Activated CD4-positive, alpha-beta memory T cell treated with anti-CD3 and anti-CD28 coated beads for 36 hours (primary cell): ENCODE measurements around the gene NTRK3. TPM values are rescaled to one million over a fixed set of nuclear protein-coding genes. Genes with fewer than 3 reads are reported as not detected.

Source experiments
- CTCF ChIA-PET: fragments of 350-600 bp; sonication (Branson Sonifier 250); formaldehyde crosslinking; loops from one replicate; lab custom pipeline; 2021; ENCODE audit warnings: antibody characterized with exemption, inconsistent platforms; lab: Charles Lee
- POLR2A ChIA-PET: fragments of 350-600 bp; sonication (Branson Sonifier 250); formaldehyde crosslinking; loops from one replicate; lab custom pipeline; 2021; ENCODE audit warnings: antibody characterized with exemption; lab: Charles Lee
- DNase-seq: peaks from one replicate; pipeline ENCODE4 v3.0.0-alpha.2; 2020
- H3K27ac Mint-ChIP-seq: one replicate; pipeline ENCODE4 v1.8.0; 2021; ENCODE audit warnings: mixed read lengths
- H3K27me3 Mint-ChIP-seq: one replicate; pipeline ENCODE4 v1.8.0; 2021; ENCODE audit warnings: mixed read lengths
- H3K36me3 Mint-ChIP-seq: one replicate; pipeline ENCODE4 v1.8.0; 2021; ENCODE audit warnings: mixed read lengths
- H3K4me1 Mint-ChIP-seq: one replicate; pipeline ENCODE4 v1.8.0; 2021; ENCODE audit warnings: low read depth, mixed read lengths
- H3K4me3 Mint-ChIP-seq: one replicate; pipeline ENCODE4 v1.8.0; 2021; ENCODE audit warnings: mild to moderate bottlenecking, mixed read lengths
- H3K9me3 Mint-ChIP-seq: one replicate; pipeline ENCODE4 v1.8.0; 2021; ENCODE audit warnings: mixed read lengths
- intact Hi-C: fragments of 100-400 bp; cut with micrococcal nuclease; formaldehyde crosslinking; loops from one replicate; pipeline ENCODE4 v1.15.1; 2023
- total RNA-seq, 2 experiments: library from RNA; stranded (reverse); gene quantifications; one replicate each; pipeline ENCODE4 v1.2.3, GENCODE V29; 2021

The NTRK3 gene
- total RNA-seq, 2 experiments from 2014 or later, result 0.78 to 0.85 TPM

- Mint-ChIP-seq H3K4me3 (no peak overlapping the region), H3K9me3 (no peaks in the 10 kb centered on the region), H3K36me3 (no peaks in the 10 kb centered on the region), H3K27ac (no peak overlapping the region), H3K27me3 (no peaks in the 10 kb centered on the region), H3K4me1 (no peaks in the 10 kb centered on the region)
- intact Hi-C loops, result no loop called here
- no peak for DNase-seq
- ChIA-PET CTCF (no interaction called here), POLR2A (no interaction called here)
Measured at GRCh38 chr15:87971076-87971475, 285.5 kb downstream of the NTRK3 start.

GRCh38 chr15:87967951-87968350 lies 288.6 kb downstream of the NTRK3 start:
- H3K4me3 Mint-ChIP-seq, result no peak overlapping the region
- H3K27me3 Mint-ChIP-seq, result no peaks in the 10 kb centered on the region
- DNase-seq, result no peak
- H3K36me3 Mint-ChIP-seq, result no peaks in the 10 kb centered on the region
- ChIA-PET POLR2A (no interaction called here), CTCF (no interaction called here)
- no peaks in the 10 kb centered on the region for H3K4me1 Mint-ChIP-seq
- intact Hi-C loops, result no loop called here
- H3K27ac Mint-ChIP-seq, result no peak overlapping the region
- H3K9me3 Mint-ChIP-seq, result no peaks in the 10 kb centered on the region

- DNase-seq, result no peak
- peaks cover 4% of the 10 kb centered on the region for H3K27me3 Mint-ChIP-seq
- no peak overlapping the region for H3K4me3 Mint-ChIP-seq
- no peaks in the 10 kb centered on the region for H3K4me1 Mint-ChIP-seq
- H3K36me3 Mint-ChIP-seq, result no peaks in the 10 kb centered on the region
- ChIA-PET POLR2A (no interaction called here), CTCF (no interaction called here)
- intact Hi-C loops, result no loop called here
- no peak overlapping the region for H3K27ac Mint-ChIP-seq
- H3K9me3 Mint-ChIP-seq, result no peaks in the 10 kb centered on the region
Measured at GRCh38 chr15:87965304-87965703, 291.2 kb downstream of the NTRK3 start.

- intact Hi-C loops, result no loop called here
- Mint-ChIP-seq H3K27me3 (peaks cover 8% of the 10 kb centered on the region), H3K4me3 (no peak overlapping the region), H3K9me3 (no peaks in the 10 kb centered on the region), H3K27ac (no peak overlapping the region), H3K36me3 (no peaks in the 10 kb centered on the region), H3K4me1 (no peaks in the 10 kb centered on the region)
- ChIA-PET CTCF (no interaction called here), POLR2A (no interaction called here)
- DNase-seq, result no peak
Measured at GRCh38 chr15:87962428-87962827, 294.1 kb downstream of the NTRK3 start.

GRCh38 chr15:87961851-87962420 lies 294.6 kb downstream of the NTRK3 start:
- no peak for DNase-seq
- Mint-ChIP-seq H3K4me3 (no peak overlapping the region), H3K27me3 (peaks cover 8% of the 10 kb centered on the region), H3K4me1 (no peaks in the 10 kb centered on the region), H3K9me3 (no peaks in the 10 kb centered on the region), H3K36me3 (no peaks in the 10 kb centered on the region), H3K27ac (no peak overlapping the region)
- CTCF ChIA-PET, result no interaction called here
- POLR2A ChIA-PET, result no interaction called here
- intact Hi-C loops, result no loop called here

GRCh38 chr15:87959662-87960061 lies 296.9 kb downstream of the NTRK3 start:
- Mint-ChIP-seq H3K36me3 (no peaks in the 10 kb centered on the region), H3K27ac (no peak overlapping the region), H3K4me1 (no peaks in the 10 kb centered on the region), H3K4me3 (no peak overlapping the region), H3K27me3 (peaks cover 8% of the 10 kb centered on the region), H3K9me3 (no peaks in the 10 kb centered on the region)
- DNase-seq, result no peak
- ChIA-PET POLR2A (no interaction called here), CTCF (no interaction called here)
- intact Hi-C loops, result no loop called here

- H3K36me3 Mint-ChIP-seq, result no peaks in the 10 kb centered on the region
- no peaks in the 10 kb centered on the region for H3K4me1 Mint-ChIP-seq
- ChIA-PET CTCF (no interaction called here), POLR2A (no interaction called here)
- H3K27ac Mint-ChIP-seq, result no peak overlapping the region
- intact Hi-C loops, result no loop called here
- H3K9me3 Mint-ChIP-seq, result no peaks in the 10 kb centered on the region
- no peak overlapping the region for H3K4me3 Mint-ChIP-seq
- peaks cover 8% of the 10 kb centered on the region for H3K27me3 Mint-ChIP-seq
- no peak for DNase-seq
Measured at GRCh38 chr15:87959080-87959479, 297.5 kb downstream of the NTRK3 start.

GRCh38 chr15:87955284-87955909 lies 301.1 kb downstream of the NTRK3 start:
- no peak for DNase-seq
- H3K27me3 Mint-ChIP-seq, result peaks cover 3% of the 10 kb centered on the region
- intact Hi-C loops, result no loop called here
- POLR2A ChIA-PET, result no interaction called here
- no peaks in the 10 kb centered on the region for H3K4me1 Mint-ChIP-seq
- H3K27ac Mint-ChIP-seq, result no peak overlapping the region
- CTCF ChIA-PET, result no interaction called here
- H3K9me3 Mint-ChIP-seq, result no peaks in the 10 kb centered on the region
- no peak overlapping the region for H3K4me3 Mint-ChIP-seq
- no peaks in the 10 kb centered on the region for H3K36me3 Mint-ChIP-seq

- POLR2A ChIA-PET, result no interaction called here
- CTCF ChIA-PET, result no interaction called here
- peaks cover 3% of the 10 kb centered on the region for H3K27me3 Mint-ChIP-seq
- DNase-seq, result no peak
- no peaks in the 10 kb centered on the region for H3K36me3 Mint-ChIP-seq
- no peaks in the 10 kb centered on the region for H3K9me3 Mint-ChIP-seq
- intact Hi-C loops, result no loop called here
- H3K4me3 Mint-ChIP-seq, result no peak overlapping the region
- no peaks in the 10 kb centered on the region for H3K4me1 Mint-ChIP-seq
- H3K27ac Mint-ChIP-seq, result no peak overlapping the region
Measured at GRCh38 chr15:87954793-87955192, 301.7 kb downstream of the NTRK3 start.

- Mint-ChIP-seq H3K9me3 (no peaks in the 10 kb centered on the region), H3K4me3 (no peak overlapping the region), H3K4me1 (no peaks in the 10 kb centered on the region), H3K27me3 (no peaks in the 10 kb centered on the region), H3K27ac (no peak overlapping the region), H3K36me3 (no peaks in the 10 kb centered on the region)
- CTCF ChIA-PET, result no interaction called here
- POLR2A ChIA-PET, result no interaction called here
- DNase-seq, result no peak
- intact Hi-C loops, result no loop called here
Measured at GRCh38 chr15:87952736-87953287, 303.7 kb downstream of the NTRK3 start.

- POLR2A ChIA-PET, result no interaction called here
- intact Hi-C loops, result no loop called here
- Mint-ChIP-seq H3K4me1 (no peaks in the 10 kb centered on the region), H3K4me3 (no peak overlapping the region), H3K27me3 (no peaks in the 10 kb centered on the region), H3K9me3 (no peaks in the 10 kb centered on the region), H3K36me3 (no peaks in the 10 kb centered on the region), H3K27ac (no peak overlapping the region)
- CTCF ChIA-PET, result no interaction called here
- DNase-seq, result no peak
Measured at GRCh38 chr15:87949575-87950223, 306.8 kb downstream of the NTRK3 start.

GRCh38 chr15:87949151-87949574 lies 307.4 kb downstream of the NTRK3 start:
- H3K27ac Mint-ChIP-seq, result no peak overlapping the region

More at GRCh38 chr15:87949151-87949574, 307.4 kb downstream of the NTRK3 start:
- Mint-ChIP-seq H3K4me3 (no peak overlapping the region), H3K4me1 (no peaks in the 10 kb centered on the region), H3K27me3 (no peaks in the 10 kb centered on the region), H3K36me3 (no peaks in the 10 kb centered on the region), H3K9me3 (no peaks in the 10 kb centered on the region)
- DNase-seq, result no peak
- intact Hi-C loops, result no loop called here
- ChIA-PET POLR2A (no interaction called here), CTCF (no interaction called here)
